GM12872 (cell line): Measurements from ENCODE around the gene MTUS2.

Experiments
- TF ChIP-seq, protein P1 (sequence below): IDR thresholded peaks from 3 replicates; pipeline ENCODE4 v1.5.1; 2011; ENCODE audit warnings: low read depth, mild to moderate bottlenecking, low read length, moderate library complexity; ENCODE audit not compliant: insufficient read depth

MTUS2 gene

GRCh38 chr13:28958018-28958417 is 137.9 kb downstream of the MTUS2 start:
- TF ChIP-seq, protein P1, sequence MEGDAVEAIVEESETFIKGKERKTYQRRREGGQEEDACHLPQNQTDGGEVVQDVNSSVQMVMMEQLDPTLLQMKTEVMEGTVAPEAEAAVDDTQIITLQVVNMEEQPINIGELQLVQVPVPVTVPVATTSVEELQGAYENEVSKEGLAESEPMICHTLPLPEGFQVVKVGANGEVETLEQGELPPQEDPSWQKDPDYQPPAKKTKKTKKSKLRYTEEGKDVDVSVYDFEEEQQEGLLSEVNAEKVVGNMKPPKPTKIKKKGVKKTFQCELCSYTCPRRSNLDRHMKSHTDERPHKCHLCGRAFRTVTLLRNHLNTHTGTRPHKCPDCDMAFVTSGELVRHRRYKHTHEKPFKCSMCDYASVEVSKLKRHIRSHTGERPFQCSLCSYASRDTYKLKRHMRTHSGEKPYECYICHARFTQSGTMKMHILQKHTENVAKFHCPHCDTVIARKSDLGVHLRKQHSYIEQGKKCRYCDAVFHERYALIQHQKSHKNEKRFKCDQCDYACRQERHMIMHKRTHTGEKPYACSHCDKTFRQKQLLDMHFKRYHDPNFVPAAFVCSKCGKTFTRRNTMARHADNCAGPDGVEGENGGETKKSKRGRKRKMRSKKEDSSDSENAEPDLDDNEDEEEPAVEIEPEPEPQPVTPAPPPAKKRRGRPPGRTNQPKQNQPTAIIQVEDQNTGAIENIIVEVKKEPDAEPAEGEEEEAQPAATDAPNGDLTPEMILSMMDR: no peak

DNA sequence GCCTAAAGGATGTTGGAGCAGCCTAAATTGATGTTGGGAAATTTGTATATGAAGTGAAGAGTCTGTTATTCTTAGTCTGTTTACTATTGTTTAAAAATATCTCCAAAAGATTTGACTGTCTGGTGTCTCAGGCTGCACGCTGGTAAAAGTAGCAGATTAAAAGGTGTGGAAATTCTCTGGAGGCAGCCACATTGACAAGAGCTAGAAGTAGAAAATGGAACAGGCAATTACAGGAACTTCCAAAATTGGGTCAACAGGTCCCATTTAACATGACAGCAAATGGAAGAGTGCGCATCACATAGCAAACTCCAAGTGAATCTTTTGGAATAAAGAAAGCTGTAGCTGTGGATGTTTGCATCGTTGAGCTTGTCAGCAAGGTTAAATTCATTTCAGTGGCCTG is 138.3 kb downstream of the MTUS2 start:
- TF ChIP-seq, protein P1: no peak

DNA sequence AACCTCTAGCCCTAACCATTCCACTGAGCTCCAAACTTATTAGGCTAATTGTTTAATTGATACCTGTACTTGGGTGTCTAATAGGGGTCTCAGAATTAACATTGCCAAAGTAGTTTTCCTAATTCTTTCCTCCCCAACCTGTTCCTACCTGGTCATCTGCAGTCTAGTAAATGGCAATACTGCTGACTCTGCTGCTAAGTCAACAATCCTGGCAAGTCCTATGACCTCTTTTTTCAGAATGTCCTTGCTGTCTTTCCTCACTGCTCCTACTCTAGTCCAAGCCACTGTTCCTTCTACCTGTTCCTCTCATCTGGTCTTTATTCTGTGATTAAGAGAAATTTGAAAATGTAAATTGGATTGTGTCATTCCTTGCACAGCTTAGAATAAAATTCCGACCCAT is 143.9 kb downstream of the MTUS2 start:
- TF ChIP-seq, protein P1: no peak

GRCh38 chr13:28964803-28965202 is 144.7 kb downstream of the MTUS2 start:
- TF ChIP-seq, protein P1: no peak

- TF ChIP-seq, protein P1: no peak
Observed at GRCh38 chr13:28967029-28967915, 147.1 kb downstream of the MTUS2 start.

DNA sequence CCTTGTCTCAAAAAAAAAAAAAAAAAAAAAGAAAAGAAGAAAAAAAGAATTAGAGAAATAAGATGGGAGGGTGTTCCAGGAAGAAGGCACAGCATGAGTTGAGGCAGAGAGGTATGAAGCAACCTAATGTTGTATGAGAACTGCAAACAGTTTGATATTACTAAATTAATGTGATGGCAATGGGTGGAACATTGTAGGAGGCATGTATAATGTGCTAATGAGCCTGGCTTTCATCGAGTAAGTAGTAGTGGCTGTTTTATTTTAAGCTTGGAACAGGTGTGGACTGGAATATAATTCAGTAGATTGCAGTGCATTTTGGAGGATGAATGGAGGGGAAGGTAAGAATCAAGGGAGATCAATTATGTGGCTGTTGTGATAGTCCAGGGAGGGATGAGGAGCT is 156.1 kb downstream of the MTUS2 start:
- TF ChIP-seq, protein P1: no peak

DNA sequence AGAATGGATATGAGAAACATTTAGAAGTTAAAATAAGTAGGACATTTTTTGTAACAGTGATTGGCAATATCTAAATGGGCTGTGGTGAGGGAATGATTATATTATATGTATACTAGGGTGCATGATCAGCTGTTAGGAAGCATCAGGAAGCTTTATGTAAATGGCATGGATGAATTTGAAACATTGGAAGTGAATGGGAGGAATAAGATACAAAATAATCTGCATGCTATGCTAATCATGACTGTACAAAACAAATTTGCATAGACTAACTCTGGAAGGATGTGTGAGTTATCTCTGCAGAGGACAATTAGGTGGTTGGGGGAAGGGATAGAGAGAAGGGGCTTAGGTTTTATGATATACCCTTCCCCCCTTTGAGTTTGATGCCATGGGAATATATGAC is 156.5 kb downstream of the MTUS2 start:
- TF ChIP-seq, protein P1: no peak
